ENCODE data around the gene SPZ1.
"Not testable (repeated sequence)": the region's sequence is repeated elsewhere in the genome, so short reads cannot be mapped to it uniquely, and the experiment has no call there.

Gene SPZ1

GRCh38 chr5:80284720-80285119 is 35.1 kb upstream of the SPZ1 start:
- H3K4me3 ChIP-seq (ENCODE audit: control insufficient read depth, low read depth, low read length): no peak overlapping the region
- DNase-seq (ENCODE audit: low read depth): no peak
- no peak for TF ChIP-seq CTCF (conservative IDR thresholded peaks at IDR 0.05; ENCODE audit: control insufficient read depth, insufficient read depth, low read depth, low read length)

- TF ChIP-seq CTCF (conservative IDR thresholded peaks at IDR 0.05; ENCODE audit: control insufficient read depth, insufficient read depth, low read depth, low read length): no peak
- no peak for DNase-seq (ENCODE audit: low read depth)
- no peak overlapping the region for H3K4me3 ChIP-seq (ENCODE audit: control insufficient read depth, low read depth, low read length)
Measured at GRCh38 chr5:80288177-80288576, 31.6 kb upstream of the SPZ1 start.

GRCh38 chr5:80289320-80289719 is 30.5 kb upstream of the SPZ1 start:
- no peak for DNase-seq (ENCODE audit: low read depth)
- no peak for TF ChIP-seq CTCF (conservative IDR thresholded peaks at IDR 0.05; ENCODE audit: control insufficient read depth, insufficient read depth, low read depth, low read length)
- no peak overlapping the region for H3K4me3 ChIP-seq (ENCODE audit: control insufficient read depth, low read depth, low read length)

GRCh38 chr5:80291761-80292160 is 28.0 kb upstream of the SPZ1 start:
- no peak overlapping the region for H3K4me3 ChIP-seq (ENCODE audit: control insufficient read depth, low read depth, low read length)
- no peak for TF ChIP-seq CTCF (conservative IDR thresholded peaks at IDR 0.05; ENCODE audit: control insufficient read depth, insufficient read depth, low read depth, low read length)
- no peak for DNase-seq (ENCODE audit: low read depth)

- no peak for DNase-seq (ENCODE audit: low read depth)
- TF ChIP-seq CTCF (conservative IDR thresholded peaks at IDR 0.05; ENCODE audit: control insufficient read depth, insufficient read depth, low read depth, low read length): no peak
Measured at GRCh38 chr5:80296121-80296520, 23.7 kb upstream of the SPZ1 start.

GRCh38 chr5:80299601-80300000 is 20.2 kb upstream of the SPZ1 start:
- H3K4me3 ChIP-seq (ENCODE audit: control insufficient read depth, low read depth, low read length): no peak overlapping the region
- no peak for DNase-seq (ENCODE audit: low read depth)
- no peak for TF ChIP-seq CTCF (conservative IDR thresholded peaks at IDR 0.05; ENCODE audit: control insufficient read depth, insufficient read depth, low read depth, low read length)

More at GRCh38 chr5:80296121-80296520, 23.7 kb upstream of the SPZ1 start:
- H3K4me3 ChIP-seq (ENCODE audit: control insufficient read depth, low read depth, low read length): no peak overlapping the region

GRCh38 chr5:80300125-80300524 is 19.7 kb upstream of the SPZ1 start:
- no peak for TF ChIP-seq CTCF (conservative IDR thresholded peaks at IDR 0.05; ENCODE audit: control insufficient read depth, insufficient read depth, low read depth, low read length)
- H3K4me3 ChIP-seq (ENCODE audit: control insufficient read depth, low read depth, low read length): no peak overlapping the region
- no peak for DNase-seq (ENCODE audit: low read depth)

GRCh38 chr5:80300796-80301195 is 19.0 kb upstream of the SPZ1 start:
- not testable (repeated sequence) for DNase-seq (ENCODE audit: low read depth); H3K4me3 ChIP-seq (ENCODE audit: control insufficient read depth, low read depth, low read length)

GRCh38 chr5:80301342-80301741 is 18.5 kb upstream of the SPZ1 start:
- DNase-seq (ENCODE audit: low read depth); H3K4me3 ChIP-seq (ENCODE audit: control insufficient read depth, low read depth, low read length): not testable (repeated sequence)
